VCaP (cell line): ENCODE data around the gene C1QA.

Experiments used
- H3K27ac ChIP-seq: fragments of 450-650 bp; 2 replicates; pipeline ENCODE4 v1.5.1; 2017
- TF ChIP-seq, protein P1 (sequence below): fragments of 450-650 bp; conservative IDR thresholded peaks from 2 replicates; pipeline ENCODE4 v1.5.1; 2017; ENCODE audit warnings: mild to moderate bottlenecking, moderate library complexity

C1QA gene

GRCh38 chr1:22602060-22602740, 34.2 kb upstream of the C1QA start:
- H3K27ac ChIP-seq, result no peak overlapping the region
- TF ChIP-seq, protein P1, sequence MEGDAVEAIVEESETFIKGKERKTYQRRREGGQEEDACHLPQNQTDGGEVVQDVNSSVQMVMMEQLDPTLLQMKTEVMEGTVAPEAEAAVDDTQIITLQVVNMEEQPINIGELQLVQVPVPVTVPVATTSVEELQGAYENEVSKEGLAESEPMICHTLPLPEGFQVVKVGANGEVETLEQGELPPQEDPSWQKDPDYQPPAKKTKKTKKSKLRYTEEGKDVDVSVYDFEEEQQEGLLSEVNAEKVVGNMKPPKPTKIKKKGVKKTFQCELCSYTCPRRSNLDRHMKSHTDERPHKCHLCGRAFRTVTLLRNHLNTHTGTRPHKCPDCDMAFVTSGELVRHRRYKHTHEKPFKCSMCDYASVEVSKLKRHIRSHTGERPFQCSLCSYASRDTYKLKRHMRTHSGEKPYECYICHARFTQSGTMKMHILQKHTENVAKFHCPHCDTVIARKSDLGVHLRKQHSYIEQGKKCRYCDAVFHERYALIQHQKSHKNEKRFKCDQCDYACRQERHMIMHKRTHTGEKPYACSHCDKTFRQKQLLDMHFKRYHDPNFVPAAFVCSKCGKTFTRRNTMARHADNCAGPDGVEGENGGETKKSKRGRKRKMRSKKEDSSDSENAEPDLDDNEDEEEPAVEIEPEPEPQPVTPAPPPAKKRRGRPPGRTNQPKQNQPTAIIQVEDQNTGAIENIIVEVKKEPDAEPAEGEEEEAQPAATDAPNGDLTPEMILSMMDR, result no peak

DNA sequence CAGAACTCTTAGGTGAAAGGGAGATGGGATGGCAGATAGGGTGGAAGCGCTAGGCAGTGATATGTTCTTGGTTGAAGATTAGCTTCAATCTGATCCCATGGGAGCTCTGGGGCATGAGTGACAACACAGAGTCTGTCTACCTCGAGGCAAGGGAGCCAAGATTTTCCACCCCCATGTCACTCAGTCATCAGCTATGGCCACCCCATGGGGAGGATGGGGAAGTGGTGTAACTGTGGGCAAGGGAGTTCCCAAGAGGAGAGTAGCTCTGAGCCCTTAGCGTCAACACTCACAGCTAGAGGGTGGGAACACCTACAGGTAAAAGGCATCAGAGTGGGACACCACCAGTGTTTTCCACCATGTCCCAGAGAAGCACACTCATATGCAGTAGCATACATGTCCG, 30.3 kb upstream of the C1QA start:
- no peak overlapping the region for H3K27ac ChIP-seq
- TF ChIP-seq, protein P1, result no peak

DNA sequence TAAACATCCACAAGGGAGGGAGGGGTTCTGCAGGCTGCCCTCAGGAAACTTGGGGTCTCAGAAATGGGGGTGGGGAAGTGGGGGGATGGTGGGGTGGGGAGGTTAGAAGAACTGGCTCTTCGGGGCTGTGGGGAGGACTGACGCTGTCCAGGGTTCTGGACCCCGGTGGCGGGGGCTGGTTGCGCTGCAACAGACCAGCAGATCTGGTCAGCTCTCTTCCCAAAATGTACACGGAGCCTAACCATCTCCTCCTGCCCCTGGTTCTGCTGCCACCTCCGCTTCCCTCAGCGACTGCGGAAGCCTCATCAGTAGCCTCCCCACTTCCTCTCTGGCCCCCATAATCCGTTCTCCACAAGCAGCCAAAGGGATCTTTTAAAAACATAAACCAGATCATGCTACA, 29.3 kb upstream of the C1QA start:
- TF ChIP-seq, protein P1, result no peak
- no peak overlapping the region for H3K27ac ChIP-seq

- TF ChIP-seq, protein P1, result no peak
- no peak overlapping the region for H3K27ac ChIP-seq
Measured at GRCh38 chr1:22608361-22608760, 28.1 kb upstream of the C1QA start.

- TF ChIP-seq, protein P1, result no peak
- no peak overlapping the region for H3K27ac ChIP-seq
Measured at GRCh38 chr1:22609291-22609690, 27.1 kb upstream of the C1QA start.

DNA sequence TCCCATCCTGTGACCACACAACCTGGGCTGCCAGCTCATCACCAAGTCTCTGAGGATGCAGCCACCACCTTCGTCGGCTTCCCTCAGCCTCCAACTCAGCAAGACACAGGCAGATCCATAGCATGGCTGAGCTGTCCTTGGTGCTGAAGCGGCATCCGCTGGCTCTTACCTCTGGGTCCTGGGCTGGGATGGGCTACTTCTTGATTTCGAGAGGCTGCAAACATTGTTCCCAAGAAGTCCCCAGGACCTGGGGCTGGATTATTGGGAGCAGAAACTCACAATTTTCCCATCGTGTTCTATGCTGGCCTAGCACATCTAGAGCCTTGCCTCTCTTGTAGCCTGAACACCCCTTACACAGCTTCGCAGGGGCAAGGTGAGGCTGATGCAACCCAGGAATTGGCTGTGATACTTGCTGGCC, 24.9 kb upstream of the C1QA start:
- TF ChIP-seq, protein P1, result no peak
- no peak overlapping the region for H3K27ac ChIP-seq

DNA sequence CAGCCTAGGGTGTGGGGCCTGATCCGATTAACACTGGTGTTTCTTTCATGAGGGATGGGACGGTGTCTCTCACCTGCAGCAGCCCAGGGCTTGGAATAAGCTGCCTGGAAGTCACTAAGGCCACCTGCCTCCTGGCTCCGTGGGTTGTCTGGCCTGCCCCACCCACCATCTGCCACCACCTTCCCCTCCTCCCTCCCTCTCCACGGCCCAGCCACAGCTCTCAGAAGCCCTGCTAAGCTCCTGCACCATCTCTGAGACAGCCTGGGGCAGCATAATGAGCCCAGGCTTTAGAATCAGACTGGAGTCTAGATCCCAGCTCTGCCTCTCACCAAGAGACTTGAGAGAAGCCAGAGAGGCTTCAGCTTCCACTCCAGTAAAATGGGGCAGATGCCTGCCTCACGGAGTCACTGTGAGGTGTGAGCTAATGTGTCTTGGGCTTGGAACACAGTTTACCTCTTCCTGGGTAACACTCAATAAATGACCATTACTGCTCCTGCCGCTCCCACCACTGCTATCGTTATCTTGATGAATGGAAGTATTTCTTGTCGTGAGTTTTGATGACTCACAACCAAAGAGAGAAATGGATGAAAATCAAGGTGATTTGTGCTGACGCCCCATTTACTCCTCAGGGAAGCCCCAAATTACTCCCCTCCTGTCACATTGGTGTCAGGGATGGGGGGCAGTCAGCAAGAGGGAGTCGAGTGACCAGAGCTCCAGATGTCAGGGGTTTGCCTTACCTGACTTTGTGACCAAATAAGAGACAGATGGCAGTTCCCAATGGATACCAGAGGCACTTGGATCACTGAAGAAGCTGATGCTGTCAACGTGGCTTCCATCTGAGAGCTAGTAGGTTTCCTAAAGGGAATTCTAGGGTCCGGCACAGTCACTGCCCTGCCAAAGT, 23.5 kb upstream of the C1QA start:
- H3K27ac ChIP-seq, result no peak overlapping the region
- TF ChIP-seq, protein P1, result no peak
